OCI-M1 (cell line): Measurements from ENCODE around the gene GPR183.
"Not testable (repeated sequence)": the region's sequence is repeated elsewhere in the genome, so short reads cannot be mapped to it uniquely, and the experiment has no call there.

Experiments used
- DNase-seq: peaks from one replicate; lab custom pipeline; 2025; lab: John Stamatoyannopoulos, UW

GPR183 gene

DNA sequence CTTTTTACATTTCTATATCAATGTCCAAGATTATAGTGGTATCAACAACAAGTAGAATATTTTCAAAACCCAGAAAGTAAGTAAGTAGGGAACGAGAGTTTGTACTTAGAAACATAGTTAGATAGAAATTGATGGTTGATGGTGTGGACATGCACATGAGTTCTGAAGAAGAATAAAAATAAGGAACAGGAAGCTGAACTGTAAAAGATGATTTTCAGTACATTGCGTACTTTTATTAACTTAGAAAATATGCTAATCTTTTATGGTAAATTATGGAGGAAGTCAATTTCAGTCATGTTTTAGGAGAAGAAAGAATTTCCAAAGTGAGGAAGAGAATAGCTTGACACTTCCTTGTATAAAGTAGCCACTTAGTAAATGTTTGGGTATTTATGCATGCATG lies 36.7 kb downstream of the GPR183 start:
- no peak for DNase-seq

DNA sequence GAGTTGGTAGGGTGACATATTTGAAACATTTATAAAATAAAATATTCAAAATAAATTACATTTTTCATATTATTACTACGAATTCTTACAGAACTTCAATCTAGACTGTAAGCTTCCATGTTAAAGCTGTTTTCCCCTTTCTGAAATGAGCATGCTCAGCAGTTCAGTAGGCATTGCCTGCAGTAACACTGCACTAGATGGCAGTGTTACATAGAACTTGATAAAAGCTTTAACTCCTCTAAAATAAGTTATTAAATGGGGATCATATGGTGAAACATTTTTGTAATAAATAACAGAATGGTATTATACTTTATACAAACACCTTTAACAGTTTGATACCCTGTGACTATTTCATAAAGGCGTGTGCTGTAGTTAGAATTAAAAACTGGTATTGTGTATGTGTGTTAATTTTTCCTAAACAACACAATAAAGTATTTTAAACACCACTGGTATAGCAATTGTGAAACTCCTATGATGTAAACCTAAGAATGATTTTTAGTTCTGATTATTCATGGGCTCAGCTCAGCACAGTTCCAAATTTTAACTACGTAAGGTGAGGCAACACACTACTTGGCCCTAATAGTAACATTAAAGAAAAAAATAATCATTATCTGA lies 37.5 kb downstream of the GPR183 start:
- peak; percentile 76 for DNase-seq

DNA sequence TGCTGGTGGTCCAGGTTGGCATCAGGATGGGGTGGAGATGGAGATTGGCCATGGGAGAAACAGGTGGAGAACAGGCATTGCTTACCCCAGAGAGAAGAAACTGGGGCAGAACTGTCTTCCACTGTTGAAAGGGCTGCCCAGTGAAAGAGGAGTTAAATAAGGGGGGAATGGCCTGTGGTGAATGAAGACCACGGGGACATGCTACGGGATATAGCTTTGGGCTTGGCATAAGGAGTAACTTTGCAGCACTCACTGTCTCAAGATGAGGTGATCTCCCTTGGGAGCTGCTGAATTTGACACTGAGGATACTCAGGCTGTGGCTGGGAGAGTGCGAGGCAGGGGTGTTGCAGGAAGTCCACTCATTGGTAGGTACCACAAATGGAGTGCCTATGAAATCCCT lies 38.4 kb downstream of the GPR183 start:
- DNase-seq, result no peak

DNA sequence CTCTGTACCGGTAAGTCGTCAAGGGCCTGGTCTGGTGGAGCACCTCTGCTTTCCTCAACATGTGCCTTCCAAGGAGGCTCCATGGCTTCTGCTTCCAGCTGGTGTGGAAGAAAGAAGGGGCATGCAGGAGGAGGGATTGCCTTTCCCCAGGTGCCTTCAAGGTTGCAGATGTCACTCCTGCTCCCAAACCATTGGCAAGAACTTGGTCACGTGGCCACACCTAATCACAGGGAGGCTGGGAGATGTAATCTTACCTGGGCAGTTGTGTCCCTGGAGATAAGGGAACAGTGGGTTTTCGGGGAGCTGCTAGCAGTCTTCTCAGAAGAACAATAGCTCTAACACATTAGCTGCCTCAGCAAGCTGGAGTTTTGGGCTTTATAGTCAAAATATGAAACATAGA lies 39.3 kb downstream of the GPR183 start:
- peak; percentile 23 for DNase-seq

DNA sequence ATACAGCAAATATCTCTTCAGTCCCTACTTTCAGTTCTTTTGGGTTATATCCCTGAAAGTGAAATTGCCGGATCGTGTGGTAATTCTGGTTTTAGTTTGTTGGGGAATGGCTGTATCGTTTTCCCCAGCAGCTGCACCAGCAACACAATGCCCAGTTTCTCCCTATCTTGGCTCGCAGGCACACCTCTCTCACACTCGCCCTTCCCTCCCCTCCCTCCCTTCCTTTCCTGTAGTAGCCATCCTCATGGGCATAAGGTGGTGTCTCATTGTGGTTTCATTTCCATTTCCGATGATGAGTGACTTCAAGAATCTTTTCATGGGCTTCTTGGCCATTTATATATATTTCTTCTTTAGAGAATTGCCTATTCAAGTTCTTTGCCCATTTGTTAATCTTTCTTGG lies 40.4 kb downstream of the GPR183 start:
- no peak for DNase-seq

DNA sequence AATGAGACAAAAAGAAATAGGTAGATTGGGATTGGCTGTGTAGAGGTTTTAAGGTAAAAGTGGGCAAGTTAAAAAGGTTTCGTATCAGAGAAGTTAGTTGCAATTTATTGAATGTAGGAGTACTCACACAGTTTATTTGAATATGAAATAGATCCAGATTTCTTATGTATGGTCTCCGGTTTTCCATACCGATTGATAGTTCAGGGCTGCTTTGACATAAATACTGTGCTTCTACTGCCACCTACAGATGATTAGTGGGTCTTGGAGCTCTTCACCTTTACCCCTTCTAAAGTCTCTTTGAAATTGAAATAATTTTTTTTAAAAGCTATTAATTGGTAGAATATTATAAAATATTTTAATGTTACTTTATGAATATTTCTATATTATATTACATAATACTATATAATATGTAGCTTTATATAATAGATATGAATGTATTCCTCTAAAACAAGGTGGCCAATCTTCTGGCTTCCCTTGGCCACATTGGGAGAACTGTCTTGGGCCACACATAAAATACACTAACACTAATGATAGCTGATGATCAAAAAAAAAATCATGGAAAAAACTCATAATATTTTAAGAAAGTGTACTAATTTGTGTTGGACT lies 41.3 kb downstream of the GPR183 start:
- DNase-seq, result peak; percentile 71

DNA sequence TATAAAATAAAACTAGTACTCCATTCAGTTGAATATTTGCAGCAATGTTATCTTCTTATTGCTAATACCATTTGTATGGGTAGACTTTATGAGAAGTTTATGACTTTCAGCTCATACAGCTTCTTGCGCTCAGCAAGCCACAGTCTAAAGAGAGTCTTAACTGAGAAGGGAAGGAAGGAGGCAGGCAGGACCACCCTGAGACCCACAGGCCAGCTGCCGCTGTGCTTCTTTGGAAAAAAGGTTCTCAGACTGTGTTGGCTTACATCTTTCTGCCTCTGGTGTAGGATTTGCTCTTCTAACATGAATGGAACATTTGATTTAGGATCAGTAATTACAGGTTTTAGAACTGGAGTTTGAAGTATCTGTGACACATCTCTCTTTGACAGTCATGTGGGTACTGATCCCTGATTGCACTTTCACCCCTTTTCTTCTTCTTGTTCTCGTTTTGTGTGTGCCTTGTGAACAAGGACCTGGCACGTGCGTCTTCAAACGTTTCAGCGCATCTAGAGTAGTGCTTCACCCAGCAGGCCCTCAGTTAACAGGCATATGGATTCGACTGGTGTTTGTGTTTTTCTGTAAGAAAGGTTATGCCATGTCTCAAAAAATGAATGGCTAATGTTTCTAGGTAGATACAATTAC lies 41.9 kb downstream of the GPR183 start:
- no peak for DNase-seq

DNA sequence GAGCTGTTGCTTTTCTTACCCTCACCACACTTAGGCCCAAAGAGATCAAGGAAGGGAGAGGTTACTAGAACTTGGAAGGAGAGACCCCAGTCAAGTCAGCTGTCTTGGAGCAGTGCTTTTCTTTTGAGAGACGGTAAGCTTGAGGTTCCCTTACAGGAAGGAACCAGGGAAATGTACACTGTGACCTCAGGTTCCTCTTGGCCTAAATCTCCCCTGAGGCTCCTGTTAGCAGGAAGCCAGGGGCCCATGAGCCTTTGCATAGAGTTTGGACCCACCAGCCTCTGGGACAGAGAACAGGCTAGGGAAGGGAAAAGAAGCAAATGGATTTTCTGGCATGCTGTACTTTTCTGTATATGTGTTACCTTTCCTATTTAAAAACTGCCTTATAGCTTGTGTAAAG lies 43.1 kb downstream of the GPR183 start:
- no peak for DNase-seq

DNA sequence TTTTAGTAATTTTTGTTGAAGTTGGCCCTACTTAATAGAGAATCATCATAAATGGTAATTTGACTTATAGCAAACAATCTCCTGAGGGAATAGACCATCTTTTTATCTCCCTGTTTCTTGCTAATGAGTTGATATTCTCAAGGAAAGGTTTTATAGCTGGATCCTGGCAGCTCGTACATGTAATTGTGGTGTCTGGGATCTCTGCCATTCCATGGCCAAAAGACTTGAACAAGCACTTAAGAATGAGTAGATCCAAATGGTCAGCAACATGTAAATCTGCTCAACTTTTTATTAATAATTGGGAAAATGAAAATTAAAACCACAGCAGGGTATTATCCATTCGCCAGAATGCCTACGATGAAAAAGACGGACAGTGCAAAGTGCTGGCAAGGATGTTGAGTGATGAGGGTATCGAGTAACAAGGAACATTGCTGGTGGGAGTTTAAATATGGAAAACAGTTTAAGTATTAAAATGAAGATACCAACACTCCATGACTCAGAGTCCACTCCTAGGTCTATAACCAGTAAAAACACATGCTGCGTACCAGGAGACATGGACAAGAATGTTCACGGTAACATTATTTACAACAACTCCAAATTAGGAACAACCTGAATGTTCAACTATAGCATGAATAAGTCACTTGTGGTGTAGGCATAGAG lies 43.9 kb downstream of the GPR183 start:
- no peak for DNase-seq

DNA sequence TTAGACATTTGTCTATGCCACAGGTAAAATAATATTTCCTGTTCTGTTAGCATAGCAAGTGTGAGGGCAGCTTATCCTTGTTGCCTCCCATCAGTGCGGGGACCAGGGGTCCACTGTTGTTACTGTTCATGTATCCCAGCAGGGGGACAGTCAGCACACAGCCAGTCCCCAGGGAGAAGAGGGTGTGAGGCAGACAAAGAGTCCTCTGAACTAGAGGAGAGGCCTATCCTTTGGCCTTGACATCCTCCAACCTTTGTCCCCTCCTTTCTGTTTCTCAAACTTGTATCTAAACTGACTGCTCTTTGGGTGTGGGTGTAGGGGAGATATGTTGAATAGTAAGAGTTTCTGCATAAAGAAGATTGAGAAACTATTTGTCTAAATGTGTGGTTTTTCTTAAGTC lies 46.1 kb downstream of the GPR183 start:
- no peak for DNase-seq

DNA sequence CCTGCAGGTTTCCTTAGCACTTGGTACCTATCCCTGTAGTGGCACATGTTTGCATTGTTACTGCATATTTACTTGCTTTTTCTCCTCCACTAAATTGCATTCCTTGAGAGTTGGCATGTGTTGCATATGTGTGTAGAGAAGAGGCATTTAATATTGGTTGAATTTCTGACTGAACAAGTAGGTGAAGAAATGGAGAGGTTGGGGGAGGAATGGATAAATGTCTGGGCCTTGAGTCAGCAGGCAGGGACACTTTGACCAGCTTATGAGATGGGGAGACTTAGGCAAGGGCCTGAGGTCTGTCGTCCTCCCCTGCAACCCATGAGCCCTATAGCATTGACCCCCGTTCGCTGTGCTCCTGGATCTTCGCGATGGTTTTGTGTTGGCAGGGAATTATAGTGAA lies 47.0 kb downstream of the GPR183 start:
- DNase-seq, result no peak

DNA sequence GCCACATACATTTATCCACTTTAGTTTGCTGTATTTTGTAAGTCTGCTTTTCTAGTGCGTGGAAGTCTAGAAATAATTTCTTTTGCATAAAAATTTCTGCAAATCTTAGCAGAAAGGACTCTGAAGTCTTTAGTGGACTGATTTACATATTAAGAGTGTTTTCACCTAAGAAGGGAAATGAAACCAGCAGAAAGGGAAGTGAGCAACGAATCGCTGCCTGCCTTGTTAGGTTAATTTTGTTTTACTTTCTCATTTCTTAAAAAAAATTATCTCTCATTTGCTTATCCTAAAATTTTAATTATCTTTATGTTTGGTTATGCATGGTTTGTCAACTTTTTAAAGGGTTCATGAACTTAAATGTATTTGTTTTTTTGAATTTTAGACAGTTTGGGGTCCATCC lies 48.3 kb downstream of the GPR183 start:
- DNase-seq, result peak; percentile 26

DNA sequence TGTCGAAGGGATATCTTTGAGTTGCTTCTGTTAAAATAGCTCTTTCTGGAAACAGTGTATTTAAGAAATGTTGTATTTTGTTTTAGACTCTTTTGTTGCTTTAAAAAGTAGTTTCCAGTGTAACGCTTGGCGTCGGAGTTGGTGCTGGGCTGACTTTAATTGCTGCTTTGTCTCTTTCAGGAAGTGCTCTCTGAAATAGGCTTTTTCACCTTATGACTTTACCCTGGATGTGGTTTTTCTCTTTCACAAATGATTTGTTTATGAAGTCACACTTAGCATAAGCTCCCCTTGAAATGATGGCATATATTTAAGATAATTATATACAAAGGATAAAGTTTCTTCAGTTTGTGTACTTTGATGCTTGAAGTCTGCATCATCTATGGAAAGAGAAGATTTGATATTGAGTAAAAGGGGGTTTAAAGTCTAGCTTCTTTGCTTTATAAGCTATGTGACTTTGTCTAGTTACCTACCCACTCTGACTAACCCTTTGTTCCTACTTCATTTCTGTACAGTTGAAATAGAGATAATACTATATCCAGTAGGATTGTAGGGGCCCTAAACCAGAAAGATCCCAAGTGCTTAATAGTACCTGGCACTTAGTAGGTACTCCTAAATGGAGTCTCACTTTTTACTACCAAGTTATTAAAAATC lies 48.9 kb downstream of the GPR183 start, which contains the start of gene GPR18:
TSS of gene GPR18 (minus strand) at position 170 of the 651 bp plus-strand sequence. CDS start 2,507 bp downstream, outside the sequence.
- DNase-seq, result no peak

DNA sequence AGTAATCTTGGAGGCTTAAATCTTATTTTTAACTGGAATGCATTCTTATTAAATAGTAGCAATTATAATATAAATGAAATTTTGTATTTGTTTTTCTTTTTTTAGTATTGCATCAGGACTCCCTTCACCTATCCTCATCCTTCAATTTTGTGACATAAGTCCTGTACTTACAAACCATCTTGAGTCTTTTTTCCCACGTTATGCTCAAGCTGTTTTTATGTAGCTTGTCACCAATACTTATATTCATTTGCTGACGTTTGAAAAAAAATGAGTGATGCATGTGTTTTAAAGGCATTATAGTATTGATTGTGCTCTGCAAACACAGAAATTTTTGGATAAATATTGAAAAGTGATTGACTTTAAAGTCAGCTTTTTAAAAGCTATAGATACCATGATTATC lies 49.9 kb downstream of the GPR183 start:
- no peak for DNase-seq

DNA sequence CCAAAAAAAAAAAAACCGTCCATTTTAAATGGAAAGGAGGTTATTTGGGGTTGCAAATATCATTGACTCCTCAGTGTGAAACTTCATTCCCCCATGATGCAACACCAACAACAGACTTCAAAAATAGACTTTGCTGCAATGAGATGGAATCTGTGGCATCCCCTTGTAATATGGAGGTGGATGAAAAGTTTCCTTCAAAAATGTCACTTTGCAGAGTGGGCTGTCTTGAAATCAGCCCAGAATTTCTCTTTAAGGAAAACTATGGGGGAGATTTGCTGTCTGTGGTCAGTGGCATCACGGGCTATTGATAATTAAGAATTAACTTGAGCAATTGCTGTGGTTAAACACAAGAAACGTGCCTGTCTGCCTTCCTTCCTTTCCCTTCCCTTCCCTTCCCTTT lies 50.5 kb downstream of the GPR183 start:
- DNase-seq, result peak; percentile 18

DNA sequence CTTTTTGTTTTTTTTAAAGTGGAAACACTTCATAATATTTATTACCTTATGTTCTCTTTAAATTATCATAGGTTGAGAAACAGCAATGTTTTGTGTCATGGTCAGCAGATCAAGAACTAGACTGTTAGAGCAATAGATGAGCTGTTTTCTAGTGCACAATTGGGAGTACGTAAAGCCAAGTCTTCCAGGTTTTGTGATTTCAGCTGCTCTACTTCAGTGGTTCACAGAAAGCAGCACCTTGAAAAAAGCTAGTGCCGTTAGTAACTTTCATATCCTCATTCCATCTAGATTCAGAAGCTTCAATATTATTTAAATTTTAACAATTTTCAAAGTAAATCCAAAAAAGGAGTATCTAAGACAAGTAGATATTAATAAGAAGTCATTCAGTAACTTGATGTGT lies 50.9 kb downstream of the GPR183 start:
- DNase-seq, result no peak

DNA sequence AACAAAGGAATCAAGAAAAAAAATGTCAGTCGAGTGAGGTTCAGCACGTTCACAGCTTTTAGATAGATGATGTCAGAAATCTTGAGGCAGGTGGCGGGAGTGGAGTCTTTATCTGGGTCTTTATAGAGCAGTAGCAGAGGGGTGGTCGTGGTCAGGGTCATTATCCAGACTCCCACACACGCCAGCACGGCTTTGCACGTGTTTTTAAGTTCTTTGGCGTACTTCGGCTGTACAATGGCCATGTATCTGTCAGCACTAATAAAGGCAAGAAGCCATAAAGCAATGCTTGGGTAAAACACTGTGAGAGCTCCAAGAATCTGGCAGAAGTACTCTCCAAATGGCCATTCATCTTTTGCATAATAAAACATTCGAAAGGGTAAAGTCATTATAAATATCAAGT lies 51.9 kb downstream of the GPR183 start:
- DNase-seq, result no peak

DNA sequence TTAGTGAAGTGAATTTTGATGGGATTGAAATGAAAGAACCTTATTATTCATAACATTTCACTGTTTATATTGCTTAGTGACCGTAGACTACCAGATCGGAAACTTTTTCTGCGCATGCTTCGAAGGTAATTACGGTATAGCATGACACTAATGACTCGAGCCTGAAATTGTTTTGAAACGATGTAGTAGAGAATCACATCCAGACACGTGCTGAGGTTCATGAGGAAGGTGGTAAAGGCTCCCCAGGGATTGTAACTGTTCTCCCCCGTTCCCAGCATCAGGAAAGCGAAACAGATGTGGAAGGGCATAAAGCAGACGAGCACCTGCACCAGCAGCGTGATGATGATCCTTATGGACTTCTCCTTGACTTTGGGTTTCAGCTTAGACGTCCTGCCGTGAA lies 52.4 kb downstream of the GPR183 start:
- no peak for DNase-seq

DNA sequence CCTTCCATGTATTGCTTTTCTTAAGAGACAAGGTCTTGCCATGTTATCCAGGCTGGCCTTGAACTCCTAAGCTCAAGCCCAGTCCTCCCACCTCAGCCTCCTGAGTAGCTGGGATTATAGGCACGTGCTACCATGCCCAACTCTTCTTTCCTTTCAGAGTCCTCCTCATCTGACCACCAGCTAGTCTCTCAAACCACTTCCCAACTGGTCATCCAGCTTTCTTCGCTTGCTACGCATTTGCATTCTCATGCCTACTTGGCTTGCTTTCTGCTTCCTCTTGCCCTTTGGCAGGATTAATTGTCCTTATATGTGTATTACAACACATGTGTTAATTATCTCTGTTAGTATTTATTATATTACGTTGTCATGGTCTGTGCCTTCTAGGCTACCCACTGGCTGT lies 55.3 kb downstream of the GPR183 start:
- no peak for DNase-seq

DNA sequence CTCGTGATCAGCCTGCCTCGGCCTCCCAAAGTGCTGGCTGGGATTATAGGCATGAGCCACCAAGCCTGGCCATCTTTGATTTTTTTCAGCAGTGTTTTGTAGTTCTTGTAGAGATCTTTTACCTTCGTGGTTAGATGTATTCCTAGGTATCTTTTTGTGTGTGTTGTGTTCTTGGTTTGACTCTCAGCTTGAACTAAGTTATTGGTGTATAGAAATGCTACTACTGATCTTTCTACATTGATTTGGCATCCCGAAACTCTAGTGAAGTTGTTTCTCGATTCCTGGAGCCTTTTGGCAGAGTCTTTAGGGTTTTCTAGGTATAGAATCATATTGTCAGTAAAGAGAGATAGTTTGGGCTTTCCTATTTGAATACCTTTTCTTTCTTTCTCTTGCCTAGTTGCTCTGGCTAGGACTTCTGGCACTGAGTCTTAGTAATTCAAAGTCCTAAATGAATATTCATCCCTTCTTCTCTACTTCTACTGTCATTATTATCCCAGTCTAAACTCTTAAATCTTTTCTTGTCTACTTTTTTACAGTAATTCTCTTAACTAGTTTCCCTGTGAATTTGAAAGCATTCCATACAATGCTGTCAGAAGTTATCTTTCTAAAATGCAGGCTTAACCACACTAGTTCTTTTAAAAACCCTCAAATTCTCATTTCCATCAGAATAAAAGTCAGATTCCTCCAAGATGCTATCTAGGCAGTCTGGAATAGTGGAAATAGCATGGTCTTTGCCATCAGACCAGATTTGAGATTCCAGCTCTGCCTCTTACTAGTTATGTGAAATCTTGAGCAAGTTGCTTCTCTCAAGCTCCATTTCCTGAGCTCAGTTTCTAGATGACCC lies 56.0 kb downstream of the GPR183 start:
- no peak for DNase-seq

DNA sequence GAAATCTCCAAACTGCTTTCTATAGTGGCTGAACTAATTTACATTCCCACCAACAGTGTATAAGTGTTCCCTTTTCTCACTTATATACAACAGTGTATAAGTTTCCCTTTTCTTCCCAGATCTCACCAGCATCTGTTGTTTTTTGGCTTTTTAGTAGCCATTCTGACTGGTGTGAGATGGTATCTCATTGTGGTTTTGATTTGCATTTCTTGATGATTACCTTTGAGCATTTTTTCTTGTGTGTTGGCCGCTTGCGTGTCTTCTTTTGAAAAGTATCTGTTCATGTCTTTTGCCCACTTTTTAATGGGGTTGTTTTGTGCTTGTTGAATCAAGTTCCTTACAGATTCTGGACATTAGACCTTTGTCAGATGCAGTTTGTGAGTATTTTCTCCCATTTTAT lies 57.6 kb downstream of the GPR183 start:
- DNase-seq, result not testable (repeated sequence)

DNA sequence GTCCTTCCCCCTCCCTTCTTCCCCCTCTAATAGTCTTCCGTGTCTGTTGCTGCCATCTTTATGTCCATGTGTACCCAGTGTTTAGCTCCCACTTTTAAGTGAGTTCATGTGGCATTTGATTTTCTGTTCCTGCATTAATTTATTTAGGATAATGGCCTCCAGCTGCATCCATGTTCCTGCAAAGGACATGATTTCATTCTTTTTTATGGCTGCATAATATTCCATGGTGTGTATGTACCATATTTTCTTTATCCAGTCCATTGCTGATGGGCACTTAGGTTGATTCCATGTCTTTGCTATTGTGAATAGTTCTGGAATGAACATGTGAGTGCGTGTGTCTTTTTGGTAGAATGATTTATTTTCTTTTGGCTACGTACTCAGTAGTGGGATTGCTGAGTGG lies 58.0 kb downstream of the GPR183 start:
- not testable (repeated sequence) for DNase-seq
